HT-29 (cell line): ENCODE results near the gene RETREG2. TPM values are rescaled to one million over a fixed set of nuclear protein-coding genes. Genes with fewer than 3 reads are reported as not detected.

Source experiments
- DNase-seq: peaks from one replicate; pipeline ENCODE4 v3.0.0-alpha.2; 2015; ENCODE audit warnings: low spot score
- total RNA-seq: library from RNA; depleted of rRNA; stranded (reverse); fragments of >200 nt; shearing (Covaris generic); gene quantifications from 2 replicates; pipeline ENCODE4 v1.2.3, GENCODE V29; 2014

The RETREG2 gene
- total RNA-seq, 1 experiment from 2014 or later: 83.9 TPM

- no peak for DNase-seq
Observed at GRCh38 chr2:219214141-219214540, 36.1 kb downstream of the RETREG2 start.

- no peak for DNase-seq
Observed at GRCh38 chr2:219214786-219215185, 36.7 kb downstream of the RETREG2 start.

- DNase-seq: peak; percentile 76
Observed at GRCh38 chr2:219215871-219216534, 37.9 kb downstream of the RETREG2 start.

GRCh38 chr2:219216535-219216915 is 38.5 kb downstream of the RETREG2 start:
- no peak for DNase-seq

GRCh38 chr2:219218217-219218731 is 40.2 kb downstream of the RETREG2 start:
- DNase-seq: peak; percentile 72

GRCh38 chr2:219218732-219219701 is 40.9 kb downstream of the RETREG2 start, which contains the start of gene ABCB6:
Gene ABCB6, minus strand, starts transcription at chr2:219218958. Its CDS starts 285 bp downstream, at chr2:219218673.
- DNase-seq: peak; percentile 89

- DNase-seq: no peak
Observed at GRCh38 chr2:219219784-219220532, 41.9 kb downstream of the RETREG2 start.

- no peak for DNase-seq
Observed at GRCh38 chr2:219220652-219221402, 42.8 kb downstream of the RETREG2 start.

- no peak for DNase-seq
Observed at GRCh38 chr2:219221957-219222518, 44.0 kb downstream of the RETREG2 start.

- no peak for DNase-seq
Observed at GRCh38 chr2:219223831-219224610, 45.9 kb downstream of the RETREG2 start.

GRCh38 chr2:219225350-219225749 is 47.3 kb downstream of the RETREG2 start:
- no peak for DNase-seq

GRCh38 chr2:219228041-219228910 is 50.2 kb downstream of the RETREG2 start:
- DNase-seq: no peak

- DNase-seq: no peak
Observed at GRCh38 chr2:219228911-219229304, 50.8 kb downstream of the RETREG2 start.

- DNase-seq: peak; percentile 99
Observed at GRCh38 chr2:219229305-219230058, 51.4 kb downstream of the RETREG2 start, which contains the start of the genes ANKZF1 and ATG9A. Gene ANKZF1, plus strand, starts transcription at chr2:219229806. Its CDS starts 452 bp downstream, at chr2:219230258. Gene ATG9A, minus strand, starts transcription at chr2:219229636. Its CDS starts 1,612 bp downstream, at chr2:219228024.

GRCh38 chr2:219230059-219230540 is 52.0 kb downstream of the RETREG2 start:
- peak; percentile 66 for DNase-seq

GRCh38 chr2:219234331-219234730 is 56.3 kb downstream of the RETREG2 start:
- no peak for DNase-seq
